GM12892 (cell line): ENCODE results near the gene VPS54.
"Not testable (repeated sequence)": the region's sequence is repeated elsewhere in the genome, so short reads cannot be mapped to it uniquely, and the experiment has no call there.

Experiments used
- DNase-seq: peaks from one replicate; pipeline ENCODE4 v3.0.0; 2011; ENCODE audit not compliant: insufficient read length
- FAIRE-seq: peaks from 2 replicates; lab custom pipeline; 2011; peaks lifted over from hg19 to GRCh38; lab: Jason Lieb, UNC
- POLR2A ChIP-seq: IDR thresholded peaks from 2 replicates; pipeline ENCODE4 v1.6.1; 2011; ENCODE audit warnings: low read depth, low read length, control low read depth
- POLR2AphosphoS5 ChIP-seq: IDR thresholded peaks from 2 replicates; pipeline ENCODE4 v1.6.1; 2011; ENCODE audit warnings: low read depth, low read length, control low read depth
- TAF1 ChIP-seq: IDR thresholded peaks from 2 replicates; pipeline ENCODE4 v1.6.1; 2011; ENCODE audit warnings: low read depth, mild to moderate bottlenecking, control low read depth, low read length, borderline replicate concordance

The VPS54 gene

GRCh38 chr2:63984606-63985359 lies 34.4 kb downstream of the VPS54 start:
- DNase-seq (no peak), FAIRE-seq (no peak)
- TF ChIP-seq POLR2AphosphoS5 (no peak), TAF1 (no peak), POLR2A (no peak)

DNA sequence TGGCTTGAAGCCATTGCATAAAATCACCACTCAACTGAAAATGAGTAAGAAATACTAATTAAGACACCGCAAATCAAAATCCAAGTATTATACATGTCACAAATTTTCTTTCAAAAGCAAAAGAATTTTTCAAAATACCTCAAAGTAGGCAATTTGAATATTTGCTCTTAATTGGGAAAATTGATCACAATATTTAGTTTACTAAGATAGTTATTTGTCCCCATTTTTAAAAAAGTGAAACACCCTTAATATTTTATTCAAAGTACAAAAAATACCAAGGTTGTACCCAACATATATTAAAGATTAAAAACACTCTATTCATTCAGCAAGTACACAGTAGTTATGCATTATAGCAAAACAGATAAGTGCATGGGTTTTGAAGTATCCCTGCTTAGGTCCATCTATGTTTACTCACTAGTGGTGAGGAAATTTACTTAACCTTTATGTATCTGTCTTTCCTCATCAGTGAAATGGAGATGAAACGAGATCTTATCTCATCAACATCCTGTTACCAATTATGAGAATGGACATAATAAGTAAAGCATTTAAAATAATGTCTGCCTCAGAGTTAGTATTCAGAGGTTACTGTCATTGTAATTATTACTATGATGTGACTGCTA lies 35.1 kb downstream of the VPS54 start:
- DNase-seq (no peak), FAIRE-seq (no peak)
- TF ChIP-seq TAF1 (no peak), POLR2AphosphoS5 (no peak), POLR2A (no peak)

DNA sequence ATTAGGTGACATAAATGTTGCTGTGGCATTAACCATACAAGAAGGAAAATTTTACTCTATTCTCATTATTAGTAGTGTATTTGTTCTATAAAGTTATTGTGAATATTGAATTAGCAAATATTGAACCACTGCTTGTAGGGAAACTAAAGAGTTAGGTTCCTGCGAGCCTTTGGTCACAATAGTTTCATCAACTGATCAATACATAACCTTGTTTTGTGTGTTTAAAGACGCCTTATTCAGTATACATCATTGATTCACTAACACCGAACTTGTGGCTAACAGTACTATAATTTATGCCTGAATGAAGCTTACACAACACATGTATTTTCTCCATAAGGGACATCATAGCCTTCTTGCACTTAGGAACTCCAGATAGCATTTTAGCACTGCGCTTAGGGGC lies 36.9 kb downstream of the VPS54 start:
- DNase-seq, result no peak
- no peak for TF ChIP-seq TAF1
- no peak for TF ChIP-seq POLR2AphosphoS5
- no peak for TF ChIP-seq POLR2A
- FAIRE-seq, result no peak

DNA sequence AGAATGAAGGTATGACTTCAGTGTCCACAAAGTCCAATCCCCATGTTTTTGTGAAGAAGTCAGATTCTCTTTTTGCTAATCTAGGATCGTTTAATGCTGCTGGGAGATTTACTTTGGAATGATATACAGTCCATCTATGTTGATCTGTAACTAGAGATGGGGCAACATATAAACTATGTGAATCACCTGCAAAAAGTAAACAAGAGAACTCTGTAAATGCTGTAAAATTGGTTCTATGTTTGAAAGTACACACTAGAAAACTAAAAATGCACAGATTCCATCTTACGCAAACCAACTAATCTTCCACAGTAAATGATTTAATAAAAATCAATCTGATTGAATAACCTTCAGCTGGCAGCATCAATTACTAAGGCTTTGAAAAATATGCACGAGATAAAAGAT lies 37.5 kb downstream of the VPS54 start:
- DNase-seq, result no peak
- FAIRE-seq, result no peak
- TF ChIP-seq TAF1, result no peak
- no peak for TF ChIP-seq POLR2AphosphoS5
- no peak for TF ChIP-seq POLR2A

DNA sequence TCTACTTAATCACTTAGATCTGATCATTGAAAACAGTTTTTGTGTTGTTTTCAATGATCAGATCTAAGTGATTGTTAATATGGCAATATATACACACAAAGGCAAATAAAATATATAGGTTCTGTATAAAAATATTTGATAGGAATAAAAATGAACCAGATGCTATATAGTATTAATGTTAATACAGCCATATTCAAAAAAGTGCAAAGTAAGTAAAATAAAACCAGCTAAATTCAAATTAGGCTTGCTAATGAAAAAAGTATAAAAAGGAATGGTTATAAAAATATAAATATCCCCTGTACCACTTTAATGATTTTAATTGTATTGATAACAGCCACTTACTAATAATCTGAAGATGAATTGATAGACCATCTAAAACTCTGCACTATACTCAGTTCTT lies 38.4 kb downstream of the VPS54 start:
- no peak for TF ChIP-seq POLR2A
- TF ChIP-seq TAF1, result no peak
- TF ChIP-seq POLR2AphosphoS5, result no peak
- FAIRE-seq, result no peak
- no peak for DNase-seq

GRCh38 chr2:63977904-63978303 lies 41.3 kb downstream of the VPS54 start:
- TF ChIP-seq POLR2AphosphoS5 (no peak), POLR2A (no peak), TAF1 (no peak)
- DNase-seq, result no peak

GRCh38 chr2:63976125-63976510 lies 43.1 kb downstream of the VPS54 start:
- TF ChIP-seq POLR2A (no peak), TAF1 (no peak), POLR2AphosphoS5 (no peak)
- no peak for DNase-seq
- FAIRE-seq, result no peak

More at GRCh38 chr2:63977904-63978303, 41.3 kb downstream of the VPS54 start:
- no peak for FAIRE-seq

DNA sequence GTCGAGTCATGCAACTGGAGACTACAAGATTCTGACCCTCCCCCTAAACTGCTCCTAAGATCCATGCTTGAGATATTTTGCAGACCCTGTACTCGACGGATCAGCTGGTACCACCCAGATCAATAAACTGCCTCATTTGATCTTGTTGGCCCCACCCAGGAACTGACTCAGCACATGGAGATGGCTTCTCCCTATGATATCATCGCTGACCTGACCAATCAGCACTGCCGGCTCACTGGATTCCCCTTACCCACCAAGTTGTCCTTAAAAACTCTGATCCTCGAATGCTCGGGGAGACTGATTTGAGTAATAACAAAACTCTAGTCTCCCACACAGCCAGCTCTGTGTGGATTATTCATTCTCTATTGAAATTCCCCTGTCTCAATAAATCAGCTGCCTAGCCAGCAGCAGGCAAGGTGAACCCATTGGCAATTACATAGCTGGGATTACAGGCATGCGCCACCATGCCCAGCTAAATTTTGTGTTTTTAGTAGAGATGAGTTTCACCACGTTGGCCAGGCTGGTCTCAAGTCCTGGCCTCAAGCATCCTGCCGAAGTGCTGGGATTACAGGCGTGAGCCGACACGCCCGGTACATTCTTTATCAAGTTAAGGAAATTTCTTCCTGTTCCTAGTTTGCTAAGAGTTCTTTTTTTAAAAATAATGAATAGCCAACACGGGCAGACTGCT lies 43.6 kb downstream of the VPS54 start:
- no peak for FAIRE-seq
- TF ChIP-seq POLR2A, result no peak
- TF ChIP-seq POLR2AphosphoS5, result no peak
- no peak for TF ChIP-seq TAF1
- DNase-seq, result no peak

GRCh38 chr2:63975036-63975435 lies 44.2 kb downstream of the VPS54 start:
- DNase-seq, FAIRE-seq: not testable (repeated sequence)

DNA sequence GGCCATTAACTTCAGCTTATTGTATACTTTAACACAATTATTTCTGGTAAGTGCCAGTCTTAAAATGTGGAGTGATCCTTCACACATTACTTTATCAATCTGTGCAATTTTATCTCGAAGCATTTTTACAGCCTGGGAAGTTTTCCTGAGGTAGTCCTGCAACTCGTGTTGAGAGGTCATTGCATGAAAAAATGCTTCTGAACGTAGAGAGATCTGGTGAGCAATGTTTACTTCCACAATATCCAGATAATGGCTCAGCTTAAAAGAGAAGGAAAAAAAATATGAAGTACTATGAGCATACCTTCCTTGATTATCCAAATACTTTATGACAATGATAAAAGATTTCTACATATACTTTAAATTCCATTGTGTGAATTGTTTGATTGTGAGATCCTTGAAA lies 57.0 kb downstream of the VPS54 start:
- DNase-seq (no peak), FAIRE-seq (no peak)
- TF ChIP-seq POLR2AphosphoS5, result no peak
- no peak for TF ChIP-seq POLR2A
- TF ChIP-seq TAF1, result no peak

- TF ChIP-seq TAF1 (no peak), POLR2A (no peak), POLR2AphosphoS5 (no peak)
- no peak for FAIRE-seq
- DNase-seq, result no peak
These were observed 68.8 kb downstream of the VPS54 start for GRCh38 chr2:63950414-63950813.

GRCh38 chr2:63942788-63943187 lies 76.4 kb downstream of the VPS54 start:
- no peak for TF ChIP-seq TAF1
- TF ChIP-seq POLR2AphosphoS5, result no peak
- TF ChIP-seq POLR2A, result no peak
- FAIRE-seq (no peak), DNase-seq (no peak)

- FAIRE-seq, DNase-seq: not testable (repeated sequence)
These were observed 87.1 kb downstream of the VPS54 start for GRCh38 chr2:63932104-63932503.
